Chondrocyte (in vitro differentiated cells): Measurements from ENCODE around the gene CASP8AP2. TPM values are rescaled to one million over a fixed set of nuclear protein-coding genes. Genes with fewer than 3 reads are reported as not detected.
A peak's percentile ranks its signal among the peaks of the same experiment; 100 is the strongest.

ENCODE experiments used
- DNase-seq: peaks from one replicate; pipeline ENCODE4 v3.0.0; 2021; ENCODE audit warnings: mixed read lengths, low spot score
- H3K27ac Mint-ChIP-seq: one replicate; pipeline ENCODE4 v1.8.0; 2021; ENCODE audit warnings: mild to moderate bottlenecking, moderate library complexity, mixed read lengths; ENCODE audit not compliant: unreplicated experiment
- H3K27me3 Mint-ChIP-seq: 2 replicates; pipeline ENCODE4 v1.8.0; 2021; ENCODE audit warnings: low read depth, mixed read lengths
- H3K36me3 Mint-ChIP-seq: 2 replicates; pipeline ENCODE4 v1.8.0; 2021; ENCODE audit warnings: low read depth, mixed read lengths
- H3K4me1 Mint-ChIP-seq: 2 replicates; pipeline ENCODE4 v1.8.0; 2021; ENCODE audit warnings: low read depth, mild to moderate bottlenecking, mixed read lengths
- H3K4me3 Mint-ChIP-seq: one replicate; pipeline ENCODE4 v1.8.0; 2021; ENCODE audit warnings: mild to moderate bottlenecking, moderate library complexity, mixed read lengths; ENCODE audit not compliant: unreplicated experiment
- H3K9me3 Mint-ChIP-seq: 2 replicates; pipeline ENCODE4 v1.8.0; 2021; ENCODE audit warnings: low read depth, mixed read lengths
- total RNA-seq: library from RNA; stranded (reverse); gene quantifications from 3 replicates; pipeline ENCODE4 v1.2.1, GENCODE V29; 2021
- TF ChIP-seq, protein P1 (sequence below): fragments of 200-600 bp; sonication (generic); IDR thresholded peaks from 2 replicates; pipeline ENCODE4 v1.5.0; 2021; ENCODE audit warnings: antibody characterized with exemption, mild to moderate bottlenecking, moderate library complexity

The CASP8AP2 gene
- total RNA-seq, 1 donor from 2014 or later, result 14.3 TPM

- Mint-ChIP-seq H3K4me1 (peaks cover 6% of the 10 kb centered on the region), H3K27ac (peak overlapping the region; percentile 50), H3K9me3 (no peaks in the 10 kb centered on the region), H3K36me3 (peaks cover 16% of the 10 kb centered on the region), H3K27me3 (no peaks in the 10 kb centered on the region), H3K4me3 (no peak overlapping the region)
- TF ChIP-seq, protein P1, sequence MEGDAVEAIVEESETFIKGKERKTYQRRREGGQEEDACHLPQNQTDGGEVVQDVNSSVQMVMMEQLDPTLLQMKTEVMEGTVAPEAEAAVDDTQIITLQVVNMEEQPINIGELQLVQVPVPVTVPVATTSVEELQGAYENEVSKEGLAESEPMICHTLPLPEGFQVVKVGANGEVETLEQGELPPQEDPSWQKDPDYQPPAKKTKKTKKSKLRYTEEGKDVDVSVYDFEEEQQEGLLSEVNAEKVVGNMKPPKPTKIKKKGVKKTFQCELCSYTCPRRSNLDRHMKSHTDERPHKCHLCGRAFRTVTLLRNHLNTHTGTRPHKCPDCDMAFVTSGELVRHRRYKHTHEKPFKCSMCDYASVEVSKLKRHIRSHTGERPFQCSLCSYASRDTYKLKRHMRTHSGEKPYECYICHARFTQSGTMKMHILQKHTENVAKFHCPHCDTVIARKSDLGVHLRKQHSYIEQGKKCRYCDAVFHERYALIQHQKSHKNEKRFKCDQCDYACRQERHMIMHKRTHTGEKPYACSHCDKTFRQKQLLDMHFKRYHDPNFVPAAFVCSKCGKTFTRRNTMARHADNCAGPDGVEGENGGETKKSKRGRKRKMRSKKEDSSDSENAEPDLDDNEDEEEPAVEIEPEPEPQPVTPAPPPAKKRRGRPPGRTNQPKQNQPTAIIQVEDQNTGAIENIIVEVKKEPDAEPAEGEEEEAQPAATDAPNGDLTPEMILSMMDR, result no peak
- DNase-seq, result no peak
Observed at GRCh38 chr6:89853068-89853467, 23.4 kb downstream of the CASP8AP2 start.

DNA sequence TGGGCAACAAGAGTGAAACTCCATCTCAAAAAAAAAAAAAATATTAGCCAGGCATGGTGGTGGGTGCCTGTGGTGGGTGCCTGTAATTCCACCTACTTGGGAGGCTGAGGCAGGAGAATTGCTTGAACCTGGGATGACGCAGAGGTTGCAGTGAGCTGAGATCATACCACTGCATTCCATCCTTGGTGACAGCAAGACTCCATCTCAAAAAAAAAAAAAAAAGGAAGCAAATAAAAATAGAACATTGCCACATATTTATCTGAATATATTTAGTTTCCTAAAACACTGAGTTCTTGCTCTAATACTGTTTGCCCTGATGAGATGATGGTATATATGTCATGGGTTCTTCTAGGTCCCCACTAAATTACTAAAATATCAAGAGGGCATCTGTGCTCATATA lies 28.4 kb downstream of the CASP8AP2 start:
- H3K36me3 Mint-ChIP-seq, result peaks cover 46% of the 10 kb centered on the region
- TF ChIP-seq, protein P1, result no peak
- H3K27ac Mint-ChIP-seq, result no peak overlapping the region
- no peak for DNase-seq
- no peaks in the 10 kb centered on the region for H3K9me3 Mint-ChIP-seq
- H3K27me3 Mint-ChIP-seq, result no peaks in the 10 kb centered on the region
- H3K4me1 Mint-ChIP-seq, result peaks cover 3% of the 10 kb centered on the region
- H3K4me3 Mint-ChIP-seq, result no peak overlapping the region

DNA sequence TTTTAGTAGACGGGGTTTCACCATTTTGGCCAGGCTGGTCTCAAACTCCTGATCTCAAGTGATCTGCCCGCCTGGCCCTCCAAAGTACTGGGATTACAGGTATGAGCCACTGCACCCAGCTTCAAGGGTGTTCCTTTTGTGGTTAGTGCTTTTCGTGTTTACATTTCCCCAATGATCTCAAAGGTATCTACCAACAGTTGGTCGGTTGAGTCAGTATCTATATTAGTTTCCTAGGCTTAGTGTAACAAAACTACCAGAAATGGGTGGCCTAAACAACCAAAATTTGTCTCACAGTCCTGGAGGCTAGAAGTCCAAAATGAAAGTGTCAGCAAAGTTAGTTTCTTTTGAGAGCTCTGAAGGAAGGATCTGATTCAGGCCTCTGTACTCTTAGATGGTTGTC lies 30.1 kb downstream of the CASP8AP2 start:
- Mint-ChIP-seq H3K4me1 (no peaks in the 10 kb centered on the region), H3K27ac (no peak overlapping the region), H3K9me3 (no peaks in the 10 kb centered on the region), H3K27me3 (no peaks in the 10 kb centered on the region), H3K4me3 (no peak overlapping the region), H3K36me3 (peaks cover 43% of the 10 kb centered on the region)
- no peak for DNase-seq
- TF ChIP-seq, protein P1, result no peak

DNA sequence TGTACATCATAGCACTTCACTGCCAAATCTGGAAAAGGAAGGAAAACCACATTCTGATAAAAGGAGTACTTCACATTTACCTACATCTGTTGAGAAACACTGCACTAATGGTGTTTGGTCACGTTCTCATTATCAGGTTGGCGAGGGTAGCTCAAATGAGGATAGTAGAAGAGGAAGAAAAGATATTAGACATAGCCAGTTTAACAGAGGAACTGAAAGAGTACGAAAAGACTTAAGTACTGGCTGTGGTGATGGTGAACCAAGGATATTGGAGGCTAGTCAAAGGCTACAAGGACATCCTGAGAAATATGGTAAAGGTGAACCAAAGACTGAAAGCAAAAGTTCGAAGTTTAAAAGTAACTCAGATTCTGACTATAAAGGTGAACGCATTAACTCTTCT lies 32.6 kb downstream of the CASP8AP2 start:
- no peak overlapping the region for H3K27ac Mint-ChIP-seq
- peaks cover 4% of the 10 kb centered on the region for H3K9me3 Mint-ChIP-seq
- DNase-seq, result no peak
- H3K4me1 Mint-ChIP-seq, result no peaks in the 10 kb centered on the region
- H3K27me3 Mint-ChIP-seq, result no peaks in the 10 kb centered on the region
- H3K4me3 Mint-ChIP-seq, result no peak overlapping the region
- H3K36me3 Mint-ChIP-seq, result peaks cover 47% of the 10 kb centered on the region
- TF ChIP-seq, protein P1, result no peak

DNA sequence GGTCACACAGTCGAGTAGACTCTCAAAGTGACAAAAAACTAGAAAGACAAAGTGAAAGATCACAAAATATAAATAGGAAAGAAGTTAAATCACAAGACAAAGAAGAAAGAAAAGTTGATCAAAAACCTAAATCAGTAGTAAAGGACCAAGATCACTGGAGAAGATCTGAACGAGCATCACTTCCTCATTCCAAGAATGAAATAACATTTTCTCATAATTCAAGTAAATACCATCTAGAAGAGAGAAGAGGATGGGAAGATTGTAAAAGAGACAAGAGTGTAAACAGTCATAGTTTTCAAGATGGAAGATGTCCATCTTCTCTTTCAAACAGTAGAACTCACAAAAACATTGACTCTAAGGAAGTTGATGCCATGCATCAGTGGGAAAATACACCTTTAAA lies 33.0 kb downstream of the CASP8AP2 start:
- H3K9me3 Mint-ChIP-seq, result peaks cover 4% of the 10 kb centered on the region

More for the DNA sequence above, 33.0 kb downstream of the CASP8AP2 start:
- H3K36me3 Mint-ChIP-seq, result peaks cover 51% of the 10 kb centered on the region
- no peak overlapping the region for H3K27ac Mint-ChIP-seq
- no peak overlapping the region for H3K4me3 Mint-ChIP-seq
- no peaks in the 10 kb centered on the region for H3K27me3 Mint-ChIP-seq
- no peaks in the 10 kb centered on the region for H3K4me1 Mint-ChIP-seq
- TF ChIP-seq, protein P1, result no peak
- DNase-seq, result no peak
